Fibroblast of lung (primary cell): Measurements from ENCODE around the gene TARP.

ENCODE experiments used
- DNase-seq, 2 donors: peaks; one replicate each; pipeline versions ENCODE4 v3.0.0 to v3.0.0-alpha.2; 2010; ENCODE audit warnings: low read depth in 2 of 2
- H2AFZ ChIP-seq: 2 replicates; pipeline ENCODE4 v1.5.1; 2012; ENCODE audit warnings: low read length, control low read depth, inconsistent platforms
- H3K27ac ChIP-seq: 2 replicates; pipeline ENCODE4 v1.5.1; 2011; ENCODE audit warnings: low read length, control low read depth; ENCODE audit not compliant: insufficient read depth
- H3K27me3 ChIP-seq: 2 replicates; pipeline ENCODE4 v1.5.1; 2011; ENCODE audit warnings: mild to moderate bottlenecking, low read length; ENCODE audit not compliant: control insufficient read depth, insufficient read depth
- H3K36me3 ChIP-seq: 2 replicates; pipeline ENCODE4 v1.5.1; 2011; ENCODE audit warnings: low read length; ENCODE audit not compliant: control insufficient read depth, insufficient read depth
- H3K4me1 ChIP-seq: 2 replicates; pipeline ENCODE4 v1.5.1; 2011; ENCODE audit warnings: low read length; ENCODE audit not compliant: control insufficient read depth, insufficient read depth; ENCODE audit errors: extremely low read depth
- H3K4me2 ChIP-seq: 2 replicates; pipeline ENCODE4 v1.5.1; 2011; ENCODE audit warnings: low read length, control low read depth; ENCODE audit not compliant: insufficient read depth; ENCODE audit errors: extremely low read depth
- H3K4me3 ChIP-seq, 4 experiments: fragments of 200-600 bp in 1 of 4; sonication (generic) in 1 of 4; replicated peaks in 1 of 4; 2 replicates each; pipeline ENCODE4 v1.5.1; 2011 to 2016; ENCODE audit warnings: low read length in 4 of 4, low read depth in 3 of 4, mild to moderate bottlenecking in 3 of 4, control low read depth in 2 of 4, inconsistent platforms in 1 of 4, mixed read lengths in 1 of 4; ENCODE audit not compliant: insufficient read depth in 1 of 4; ENCODE audit errors: control extremely low read depth in 1 of 4
- H3K79me2 ChIP-seq: 2 replicates; pipeline ENCODE4 v1.5.1; 2012; ENCODE audit warnings: mild to moderate bottlenecking, low read length, inconsistent platforms; ENCODE audit not compliant: control insufficient read depth, insufficient read depth
- H3K9ac ChIP-seq: 2 replicates; pipeline ENCODE4 v1.5.1; 2011; ENCODE audit warnings: mild to moderate bottlenecking, low read length, control low read depth; ENCODE audit not compliant: insufficient read depth
- H3K9me3 ChIP-seq: 2 replicates; pipeline ENCODE4 v1.5.1; 2012; ENCODE audit warnings: low read depth, low read length; ENCODE audit not compliant: control insufficient read depth, insufficient read depth
- H4K20me1 ChIP-seq: 2 replicates; pipeline ENCODE4 v1.5.1; 2011; ENCODE audit warnings: low read length; ENCODE audit not compliant: control insufficient read depth, insufficient read depth; ENCODE audit errors: extremely low read depth
- CTCF ChIP-seq, 2 donors: IDR thresholded peaks in 1 of 2; conservative IDR thresholded peaks in 1 of 2; 1 replicate in 1 of 2; 2 replicates in 1 of 2; pipeline ENCODE4 v1.5.1; 2011 to 2012; ENCODE audit warnings: low read length in 2 of 2, control low read depth in 1 of 2, inconsistent platforms in 1 of 2, low read depth in 1 of 2, mild to moderate bottlenecking in 1 of 2
- EZH2 ChIP-seq: IDR thresholded peaks from 2 replicates; pipeline ENCODE4 v1.5.1; 2012; ENCODE audit warnings: low read length, control low read depth, mild to moderate bottlenecking; ENCODE audit errors: missing control alignments

The TARP gene

GRCh38 chr7:38317515-38317914 lies 44.1 kb upstream of the TARP start:
- no peak overlapping the region for H3K4me3 ChIP-seq
- H3K9me3 ChIP-seq, result no peaks in the 10 kb centered on the region
- DNase-seq, result no peak
- H4K20me1 ChIP-seq, result no peaks in the 10 kb centered on the region
- H3K4me1 ChIP-seq, result peaks cover 3% of the 10 kb centered on the region
- H3K36me3 ChIP-seq, result no peaks in the 10 kb centered on the region
- no peak overlapping the region for H3K4me2 ChIP-seq
- peaks cover 2% of the 10 kb centered on the region for H3K27me3 ChIP-seq
- no peak overlapping the region for H2AFZ ChIP-seq
- H3K79me2 ChIP-seq, result no peaks in the 10 kb centered on the region
- TF ChIP-seq CTCF (conservative IDR thresholded peaks at IDR 0.05 in 1 of 2, IDR thresholded peaks at IDR 0.05 in 1 of 2; ENCODE audit: low read depth in 1 of 2, low read length in 2 of 2), result no peak
- TF ChIP-seq EZH2, result no peak
- H3K9ac ChIP-seq, result no peak overlapping the region
- H3K27ac ChIP-seq, result no peak overlapping the region

- Histone ChIP-seq H3K4me2 (no peak overlapping the region), H2AFZ (no peak overlapping the region), H4K20me1 (no peaks in the 10 kb centered on the region), H3K4me3 (no peak overlapping the region), H3K27me3 (peaks cover 2% of the 10 kb centered on the region), H3K4me1 (peaks cover 3% of the 10 kb centered on the region), H3K36me3 (no peaks in the 10 kb centered on the region), H3K27ac (no peak overlapping the region), H3K79me2 (no peaks in the 10 kb centered on the region), H3K9ac (no peak overlapping the region), H3K9me3 (no peaks in the 10 kb centered on the region)
- peak in 1 of 2 donors; percentile 15 for DNase-seq
- TF ChIP-seq EZH2 (no peak), CTCF (conservative IDR thresholded peaks at IDR 0.05 in 1 of 2, IDR thresholded peaks at IDR 0.05 in 1 of 2; ENCODE audit: low read depth in 1 of 2, low read length in 2 of 2) (no peak)
Measured at GRCh38 chr7:38316733-38317360, 43.4 kb upstream of the TARP start.

GRCh38 chr7:38315410-38315809 lies 42.0 kb upstream of the TARP start:
- no peak overlapping the region for H3K9ac ChIP-seq
- no peak overlapping the region for H3K27ac ChIP-seq
- no peaks in the 10 kb centered on the region for H3K79me2 ChIP-seq
- no peaks in the 10 kb centered on the region for H3K4me1 ChIP-seq
- no peaks in the 10 kb centered on the region for H3K36me3 ChIP-seq
- H2AFZ ChIP-seq, result no peak overlapping the region
- H3K27me3 ChIP-seq, result peaks cover 2% of the 10 kb centered on the region
- DNase-seq, result no peak
- H3K4me2 ChIP-seq, result no peak overlapping the region
- no peaks in the 10 kb centered on the region for H3K9me3 ChIP-seq
- no peaks in the 10 kb centered on the region for H4K20me1 ChIP-seq
- no peak overlapping the region for H3K4me3 ChIP-seq
- TF ChIP-seq CTCF (conservative IDR thresholded peaks at IDR 0.05 in 1 of 2, IDR thresholded peaks at IDR 0.05 in 1 of 2; ENCODE audit: low read depth in 1 of 2, low read length in 2 of 2), result no peak
- no peak for TF ChIP-seq EZH2
